ENCODE results near the gene ACR. TPM values are rescaled to one million over a fixed set of nuclear protein-coding genes. Genes with fewer than 3 reads are reported as not detected.
"Not testable (repeated sequence)": the region's sequence is repeated elsewhere in the genome, so short reads cannot be mapped to it uniquely, and the experiment has no call there.

Gene ACR
- total RNA-seq, 1 donor from 2014 or later = not detected

GRCh38 chr22:50785289-50785688 lies 47.3 kb downstream of the ACR start:
- H3K4me1 ChIP-seq; H3K4me2 ChIP-seq; DNase-seq (ENCODE audit: low spot score); H3K9me3 Mint-ChIP-seq; H2AFZ ChIP-seq (replicated peaks); H3K27ac ChIP-seq; H3K4me1 Mint-ChIP-seq; H3F3A ChIP-seq (ENCODE audit: low read depth); H4K20me1 ChIP-seq (ENCODE audit: low read depth); H3K36me3 Mint-ChIP-seq; H3K9me3 ChIP-seq (ENCODE audit: low read depth); H3K4me3 ChIP-seq; H3K27ac Mint-ChIP-seq; H3K79me2 ChIP-seq (ENCODE audit: low read depth); H3K27me3 Mint-ChIP-seq (ENCODE audit: insufficient read depth, low read depth); H3K9ac ChIP-seq; H3K27me3 ChIP-seq; H3K36me3 ChIP-seq: not testable (repeated sequence)
- H3K4me3 Mint-ChIP-seq = peak overlapping the region; percentile 63

DNA sequence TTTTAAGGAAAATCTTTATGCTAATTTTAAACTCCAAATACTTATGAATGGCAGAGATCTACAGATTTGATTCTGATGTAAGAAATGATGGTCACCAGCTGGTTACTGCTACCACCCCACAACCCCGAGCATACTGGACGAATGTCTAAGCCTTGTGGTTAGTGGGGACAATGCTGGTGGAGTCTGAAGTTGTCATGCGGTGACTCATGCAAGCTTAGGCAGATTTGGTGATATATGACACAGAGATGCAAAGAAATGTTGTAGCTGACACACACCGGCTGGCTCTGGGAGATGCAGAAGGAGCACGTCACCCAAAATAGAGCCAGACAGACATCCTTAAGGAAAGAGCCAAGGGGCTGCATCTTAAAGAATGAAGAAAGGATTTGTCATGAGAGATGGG lies 48.9 kb downstream of the ACR start:
- not testable (repeated sequence) for H3K9me3 Mint-ChIP-seq; H3K4me1 ChIP-seq; H3K36me3 Mint-ChIP-seq; H3K27ac ChIP-seq; H3K79me2 ChIP-seq (ENCODE audit: low read depth); H3K4me2 ChIP-seq; H3K27me3 Mint-ChIP-seq (ENCODE audit: insufficient read depth, low read depth); H3K27ac Mint-ChIP-seq; H3F3A ChIP-seq (ENCODE audit: low read depth); H2AFZ ChIP-seq (replicated peaks); H3K9ac ChIP-seq; H3K36me3 ChIP-seq; H4K20me1 ChIP-seq (ENCODE audit: low read depth); H3K27me3 ChIP-seq; H3K4me3 Mint-ChIP-seq; H3K4me3 ChIP-seq; H3K9me3 ChIP-seq (ENCODE audit: low read depth); H3K4me1 Mint-ChIP-seq; DNase-seq (ENCODE audit: low spot score)

Small RNA genes lying within 50 kb of the gene (small RNA-seq; reads per million reads assigned to genes)
- not detected for gene RNU6-409P

Other genes starting within 250 kb of the ACR start
- gene LMF2, start 230.5 kb upstream of the ACR start, total RNA-seq (ENCODE audit: low replicate concordance) = 7.1 and 38.2 TPM in 2 replicates
- gene NCAPH2, start 230.0 kb upstream of the ACR start, total RNA-seq (ENCODE audit: low replicate concordance) = 41.2 and 64.4 TPM in 2 replicates
- 1.1 TPM in 1 of 2 replicates, not detected in the other for gene SCO2, start 212.6 kb upstream of the ACR start, total RNA-seq (ENCODE audit: low replicate concordance)
- gene TYMP, start 208.2 kb upstream of the ACR start, total RNA-seq (ENCODE audit: low replicate concordance) = 0.81 TPM in 1 of 2 replicates, not detected in the other
- not detected in 2 replicates for gene KLHDC7B, start 192.3 kb upstream of the ACR start, total RNA-seq (ENCODE audit: low replicate concordance)
- 2.8 TPM in 1 of 2 replicates, not detected in the other for gene SYCE3, start 175.3 kb upstream of the ACR start, total RNA-seq (ENCODE audit: low replicate concordance)
- gene CPT1B, start 159.8 kb upstream of the ACR start, total RNA-seq (ENCODE audit: low replicate concordance) = 33.9 and 49.6 TPM in 2 replicates
- gene CHKB, start 155.4 kb upstream of the ACR start, total RNA-seq (ENCODE audit: low replicate concordance) = 67.4 and 93.9 TPM in 2 replicates
- gene MAPK8IP2, start 137.4 kb upstream of the ACR start, total RNA-seq (ENCODE audit: low replicate concordance) = 0.74 TPM in 1 of 2 replicates, not detected in the other
- 4.2 and 18.4 TPM in 2 replicates for gene ARSA, start 110.1 kb upstream of the ACR start, total RNA-seq (ENCODE audit: low replicate concordance)
- gene SHANK3, start 65.4 kb upstream of the ACR start, total RNA-seq (ENCODE audit: low replicate concordance) = 0.65 and 3.6 TPM in 2 replicates
- gene RABL2B, start 45.4 kb downstream of the ACR start, total RNA-seq (ENCODE audit: low replicate concordance) = 13.9 and 15.0 TPM in 2 replicates